ENCODE results near the gene EIF2AK2.

EIF2AK2 gene

GRCh38 chr2:37168217-37168981, 11.6 kb upstream of the EIF2AK2 start:
- no peak for DNase-seq

- DNase-seq, result no peak
Observed at GRCh38 chr2:37167636-37168180, 10.9 kb upstream of the EIF2AK2 start.

GRCh38 chr2:37164757-37165156, 8.0 kb upstream of the EIF2AK2 start:
- DNase-seq, result no peak

GRCh38 chr2:37156071-37156856, 516 bp downstream of the EIF2AK2 start:
- peak; percentile 32 for DNase-seq

- DNase-seq, result no peak
Observed at GRCh38 chr2:37154785-37155184, 2.0 kb downstream of the EIF2AK2 start.

- DNase-seq, result no peak
Observed at GRCh38 chr2:37153224-37153623, 3.6 kb downstream of the EIF2AK2 start.

GRCh38 chr2:37149626-37150322, 7.0 kb downstream of the EIF2AK2 start:
- no peak for DNase-seq

GRCh38 chr2:37148325-37148724, 8.5 kb downstream of the EIF2AK2 start:
- DNase-seq, result no peak

GRCh38 chr2:37146062-37146461, 10.7 kb downstream of the EIF2AK2 start:
- no peak for DNase-seq

GRCh38 chr2:37143974-37144373, 12.8 kb downstream of the EIF2AK2 start:
- DNase-seq, result no peak

- DNase-seq, result no peak
Observed at GRCh38 chr2:37142546-37142945, 14.2 kb downstream of the EIF2AK2 start.

- DNase-seq, result no peak
Observed at GRCh38 chr2:37132914-37133313, 23.9 kb downstream of the EIF2AK2 start.

GRCh38 chr2:37125416-37125815, 31.4 kb downstream of the EIF2AK2 start:
- DNase-seq, result no peak

- DNase-seq, result no peak
Observed at GRCh38 chr2:37119157-37119556, 37.6 kb downstream of the EIF2AK2 start.

GRCh38 chr2:37117566-37117965, 39.2 kb downstream of the EIF2AK2 start:
- no peak for DNase-seq

GRCh38 chr2:37111958-37112357, 44.8 kb downstream of the EIF2AK2 start:
- no peak for DNase-seq

GRCh38 chr2:37110306-37111212, 46.2 kb downstream of the EIF2AK2 start:
- no peak for DNase-seq

GRCh38 chr2:37109523-37109922, 47.3 kb downstream of the EIF2AK2 start:
- DNase-seq, result no peak

GRCh38 chr2:37105150-37105549, 51.6 kb downstream of the EIF2AK2 start:
- no peak for DNase-seq

GRCh38 chr2:37104178-37104577, 52.6 kb downstream of the EIF2AK2 start:
- DNase-seq, result no peak

GRCh38 chr2:37102588-37102987, 54.2 kb downstream of the EIF2AK2 start:
- no peak for DNase-seq

GRCh38 chr2:37100054-37100453, 56.7 kb downstream of the EIF2AK2 start:
- DNase-seq, result no peak

Data from NCI-H510A (cell line).